Suprapubic skin (tissue), 3 donors: ENCODE data around the gene SYDE1.

Source experiments
- CTCF ChIP-seq, 2 donors: fragments of 200-600 bp in 1 of 2; fragments of 450-650 bp in 1 of 2; sonication (generic) in 1 of 2; IDR thresholded peaks; one replicate each; pipeline ENCODE4 v1.5.1; 2016 to 2019; ENCODE audit warnings: antibody characterized with exemption in 2 of 2, mild to moderate bottlenecking in 1 of 2, moderate library complexity in 1 of 2
- EP300 ChIP-seq: sonication (generic); formaldehyde crosslinking; IDR thresholded peaks from one replicate; pipeline ENCODE4 v1.6.1; 2017; ENCODE audit warnings: antibody characterized with exemption

GRCh38 chr19:15072930-15073647 lies 34.1 kb upstream of the SYDE1 start:
- no peak for TF ChIP-seq EP300
- TF ChIP-seq CTCF (IDR thresholded peaks at IDR 0.05), result no peak
